Astrocyte of the cerebellum (primary cell): Measurements from ENCODE around the gene ATXN7L1.
"Not testable (repeated sequence)": the region's sequence is repeated elsewhere in the genome, so short reads cannot be mapped to it uniquely, and the experiment has no call there.

ENCODE experiments used
- DNase-seq: peaks from one replicate; pipeline ENCODE4 v3.0.0-alpha.2; 2011; ENCODE audit warnings: low read depth
- H3K4me3 ChIP-seq: 2 replicates; pipeline ENCODE4 v1.5.1; 2011; ENCODE audit warnings: mild to moderate bottlenecking, low read depth, low read length, moderate library complexity
- in situ Hi-C: cut with HindIII; loops from 2 replicates; pipeline ENCODE4 v1.10.0; 2017; ENCODE audit warnings: low sequenced_read_pairs
- TF ChIP-seq, protein P1 (sequence below): IDR thresholded peaks from 2 replicates; pipeline ENCODE4 v1.5.1; 2012; ENCODE audit warnings: low read length, low read depth, moderate library complexity, mild to moderate bottlenecking; ENCODE audit errors: missing control alignments

ATXN7L1 gene

DNA sequence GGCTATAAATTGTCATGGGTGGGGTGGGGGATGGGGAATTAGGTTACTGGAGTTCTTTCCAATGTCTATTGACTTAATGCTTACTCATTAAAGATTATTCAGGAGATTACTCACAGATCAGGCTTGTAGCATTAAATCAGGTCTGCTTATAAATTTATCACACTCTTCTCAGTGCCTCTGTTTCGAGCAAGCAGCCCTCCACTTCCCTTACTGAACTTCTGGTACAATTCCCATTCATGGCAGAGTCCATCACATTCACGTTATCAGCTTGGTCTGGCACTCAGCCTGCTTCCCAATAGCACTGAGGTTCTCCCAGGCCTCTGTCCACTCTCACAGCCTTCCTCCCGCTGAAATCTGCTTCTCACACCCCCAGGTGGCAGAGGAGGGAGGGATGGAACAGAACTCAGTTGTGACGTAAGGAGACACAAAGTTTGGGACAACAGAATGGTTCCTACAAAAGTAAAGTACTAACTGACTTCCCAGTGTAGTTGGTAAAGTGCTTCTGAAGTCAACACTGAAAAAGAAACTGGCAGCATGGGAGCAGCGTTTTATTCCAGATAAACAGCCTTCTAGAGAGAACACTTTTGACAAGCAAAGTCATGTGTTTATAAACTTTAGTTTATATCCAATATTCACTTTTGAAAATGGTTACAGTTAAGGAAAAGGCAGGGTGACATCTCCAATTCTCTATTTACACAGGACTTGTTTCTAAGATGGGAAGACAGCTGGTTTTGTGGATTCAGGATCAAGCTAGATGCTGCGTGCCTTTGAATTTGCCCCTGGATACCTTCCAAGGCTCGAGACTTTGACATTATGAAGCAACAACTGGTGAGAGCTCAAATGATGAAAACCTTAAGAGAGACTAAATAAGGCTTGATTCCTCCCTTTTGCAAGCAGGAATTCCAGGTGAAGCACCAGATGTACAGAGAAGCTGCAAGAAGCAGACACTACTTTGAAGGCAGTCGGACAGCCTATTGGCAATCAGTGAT lies 81.4 kb downstream of the ATXN7L1 start:
- DNase-seq, result peak; percentile 35

DNA sequence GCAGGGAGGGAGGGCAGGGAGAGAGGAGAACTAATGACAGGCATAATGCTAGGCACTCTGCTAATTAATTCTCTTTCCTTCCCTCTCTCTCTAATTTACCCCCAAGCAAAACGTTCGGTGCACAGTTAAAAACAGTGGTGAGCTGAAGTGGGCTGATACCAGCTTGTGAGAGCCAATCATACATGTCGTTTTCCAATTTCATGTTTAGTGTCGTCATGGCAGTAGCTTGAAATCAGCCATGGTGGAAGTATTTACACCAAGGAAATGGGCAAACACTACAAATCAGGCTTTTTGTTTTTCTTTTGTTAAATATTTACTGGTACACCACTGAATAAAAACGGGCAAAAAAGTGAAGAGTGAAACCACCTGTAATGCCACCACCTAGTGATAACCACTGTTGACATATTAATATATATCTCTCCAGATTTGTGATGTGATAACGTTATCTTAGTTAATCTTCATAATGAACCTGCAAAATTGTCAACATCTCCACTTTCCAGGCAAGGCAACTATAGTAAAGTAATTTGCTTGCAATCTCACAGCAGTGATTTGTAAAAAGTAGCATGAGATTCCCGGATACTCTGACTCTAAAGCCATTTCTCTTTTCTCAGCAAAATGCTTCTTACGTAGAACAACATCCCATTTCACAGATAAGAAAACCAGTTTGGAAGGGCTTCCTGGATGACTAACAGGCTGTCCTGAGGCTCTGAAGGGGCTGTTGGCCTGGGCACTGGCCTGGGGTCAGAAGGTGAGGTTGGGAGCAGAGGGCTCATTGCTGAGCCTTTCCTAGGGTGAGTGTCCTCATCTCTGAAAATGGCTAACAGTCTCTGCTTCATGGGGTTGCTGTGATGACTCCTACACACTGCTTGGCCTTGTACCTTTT lies 83.7 kb downstream of the ATXN7L1 start:
- in situ Hi-C loops, result no loop called here
- DNase-seq, result no peak
- TF ChIP-seq, protein P1, sequence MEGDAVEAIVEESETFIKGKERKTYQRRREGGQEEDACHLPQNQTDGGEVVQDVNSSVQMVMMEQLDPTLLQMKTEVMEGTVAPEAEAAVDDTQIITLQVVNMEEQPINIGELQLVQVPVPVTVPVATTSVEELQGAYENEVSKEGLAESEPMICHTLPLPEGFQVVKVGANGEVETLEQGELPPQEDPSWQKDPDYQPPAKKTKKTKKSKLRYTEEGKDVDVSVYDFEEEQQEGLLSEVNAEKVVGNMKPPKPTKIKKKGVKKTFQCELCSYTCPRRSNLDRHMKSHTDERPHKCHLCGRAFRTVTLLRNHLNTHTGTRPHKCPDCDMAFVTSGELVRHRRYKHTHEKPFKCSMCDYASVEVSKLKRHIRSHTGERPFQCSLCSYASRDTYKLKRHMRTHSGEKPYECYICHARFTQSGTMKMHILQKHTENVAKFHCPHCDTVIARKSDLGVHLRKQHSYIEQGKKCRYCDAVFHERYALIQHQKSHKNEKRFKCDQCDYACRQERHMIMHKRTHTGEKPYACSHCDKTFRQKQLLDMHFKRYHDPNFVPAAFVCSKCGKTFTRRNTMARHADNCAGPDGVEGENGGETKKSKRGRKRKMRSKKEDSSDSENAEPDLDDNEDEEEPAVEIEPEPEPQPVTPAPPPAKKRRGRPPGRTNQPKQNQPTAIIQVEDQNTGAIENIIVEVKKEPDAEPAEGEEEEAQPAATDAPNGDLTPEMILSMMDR, result no peak
- no peak overlapping the region for H3K4me3 ChIP-seq

More for the DNA sequence above, 81.4 kb downstream of the ATXN7L1 start:
- TF ChIP-seq, protein P1, result no peak
- H3K4me3 ChIP-seq, result no peak overlapping the region
- in situ Hi-C loops, result no loop called here

DNA sequence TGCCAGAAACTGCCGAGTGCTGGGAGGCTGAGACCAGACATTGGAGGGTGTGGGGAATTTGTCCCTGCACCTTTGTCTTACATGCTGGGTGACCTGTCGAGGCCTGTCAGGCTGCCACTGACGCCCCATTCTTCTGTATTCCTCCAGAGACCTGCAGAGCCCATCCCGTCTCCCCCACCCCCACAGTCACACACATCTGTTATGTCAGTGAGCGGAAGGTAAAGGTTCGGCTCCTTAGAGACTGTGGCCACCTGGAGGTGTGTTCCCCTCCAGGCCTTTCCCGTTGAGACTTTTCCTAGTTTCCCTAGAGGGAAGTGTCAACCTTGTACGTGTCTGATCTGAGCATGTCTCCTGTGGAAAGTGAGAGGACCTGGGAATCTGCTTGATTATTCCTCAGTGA lies 84.5 kb downstream of the ATXN7L1 start:
- DNase-seq, result no peak
- in situ Hi-C loops, result no loop called here
- no peak overlapping the region for H3K4me3 ChIP-seq
- TF ChIP-seq, protein P1, result no peak

DNA sequence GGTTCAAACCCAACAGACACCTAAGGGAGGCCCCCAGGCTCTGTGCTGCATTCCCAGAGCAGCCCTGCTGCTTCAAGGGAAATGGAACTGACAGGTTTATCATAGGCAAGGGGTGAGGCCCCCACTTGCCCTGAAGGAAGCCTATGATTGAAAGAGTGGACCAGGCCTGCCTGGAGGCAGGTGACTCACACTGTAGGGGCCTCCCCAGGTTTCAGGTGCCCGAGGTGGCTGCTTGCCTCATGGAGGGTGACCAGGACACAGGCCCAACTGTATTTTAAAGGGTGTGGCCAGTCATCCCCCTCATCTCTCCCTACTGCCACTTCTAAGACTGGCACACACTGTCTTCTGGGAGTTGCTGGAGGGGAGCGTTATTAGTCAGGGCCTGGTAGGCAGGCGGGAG lies 85.4 kb downstream of the ATXN7L1 start:
- in situ Hi-C loops, result no loop called here
- DNase-seq, result no peak

DNA sequence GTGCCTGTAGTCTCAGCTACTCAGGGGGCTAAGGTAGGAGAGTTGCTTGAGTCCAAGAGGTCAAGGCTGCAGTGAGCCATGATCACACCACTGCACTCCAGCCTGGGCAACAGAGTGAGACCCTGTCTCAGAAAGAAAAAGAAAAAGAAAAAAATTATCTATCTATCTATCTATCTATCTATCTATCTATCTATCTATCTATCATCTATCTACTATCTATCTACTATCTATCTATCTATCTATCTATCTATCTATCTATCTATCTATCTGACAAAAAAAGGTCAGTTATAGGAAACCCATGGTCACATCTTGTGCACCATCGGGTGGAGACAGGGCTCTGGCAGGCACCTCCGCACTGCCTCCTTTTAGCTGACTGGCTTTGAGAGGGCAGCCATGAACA lies 85.9 kb downstream of the ATXN7L1 start:
- DNase-seq, in situ Hi-C loops, H3K4me3 ChIP-seq: not testable (repeated sequence)

More for the DNA sequence above, 85.4 kb downstream of the ATXN7L1 start:
- H3K4me3 ChIP-seq, result no peak overlapping the region
- TF ChIP-seq, protein P1, result no peak

DNA sequence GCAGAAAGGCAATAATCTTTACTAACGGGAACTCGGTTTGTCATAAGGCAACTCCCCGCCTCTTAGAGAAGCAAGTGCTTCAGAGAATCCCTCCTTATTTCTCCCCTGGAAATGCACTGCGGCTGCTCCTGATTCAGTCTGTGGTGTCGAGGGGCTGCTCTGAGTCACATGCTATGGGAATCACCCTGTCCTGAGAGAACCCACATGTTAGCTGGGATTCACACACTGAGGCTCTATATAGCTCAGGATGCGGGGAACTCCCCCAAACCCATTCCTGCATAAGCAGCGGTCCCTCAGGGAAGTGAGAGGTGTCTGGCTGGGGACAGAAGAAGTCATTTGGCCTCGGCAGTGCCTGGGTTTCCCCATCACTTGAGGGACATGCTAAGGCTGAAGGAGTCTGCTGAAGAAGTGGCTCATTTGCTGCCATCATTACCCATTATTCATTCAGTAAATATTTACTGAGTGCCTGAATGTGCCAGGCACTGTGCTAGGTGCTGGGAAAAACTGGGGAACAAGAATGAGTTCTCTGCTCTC lies 87.5 kb downstream of the ATXN7L1 start:
- in situ Hi-C loops, result no loop called here
- H3K4me3 ChIP-seq, result no peak overlapping the region
- TF ChIP-seq, protein P1, result no peak
- DNase-seq, result no peak
